ENCODE data around the gene PARM1. TPM values are rescaled to one million over a fixed set of nuclear protein-coding genes. Genes with fewer than 3 reads are reported as not detected.
A peak's percentile ranks its signal among the peaks of the same experiment; 100 is the strongest.

Gene PARM1
- total and polyA plus RNA-seq, 9 of the 15 experiments (the other 6 are each of a cell fraction or from before 2014, with no cell fraction given) = 0.07 TPM; not detected in 8

DNA sequence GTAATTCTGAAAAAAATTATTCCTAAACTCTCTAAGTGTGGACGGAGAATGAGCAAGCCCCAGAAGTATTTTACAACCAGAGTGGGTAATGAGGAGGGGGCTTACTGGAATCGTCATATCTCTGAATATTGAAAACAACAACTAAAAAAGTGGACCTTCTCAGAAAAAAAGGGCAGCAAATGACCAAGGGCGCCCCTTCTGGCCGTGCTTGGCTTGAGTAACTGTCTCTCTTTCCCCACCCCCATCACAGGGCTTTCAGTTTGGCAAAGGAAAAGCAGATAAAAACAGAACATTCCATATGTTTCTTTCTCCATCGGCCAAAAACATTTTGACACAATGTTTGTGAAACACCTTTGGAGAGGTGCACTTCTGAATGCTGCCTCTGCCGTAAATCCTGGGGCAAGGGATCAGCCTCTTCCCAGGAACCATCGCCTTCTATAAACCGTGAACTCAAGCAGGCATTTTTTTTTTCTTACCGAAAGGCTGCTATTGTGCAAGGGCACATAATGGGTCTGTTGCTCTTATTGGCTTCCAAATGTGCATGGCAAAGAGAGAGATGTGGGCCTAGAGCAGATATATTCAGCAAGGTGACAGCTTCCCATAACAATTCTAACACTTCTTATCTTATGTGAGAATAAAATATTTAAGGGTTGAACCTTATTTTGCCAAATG is 115.4 kb downstream of the PARM1 start:
- FAIRE-seq (peak; percentile 51), DNase-seq (ENCODE audit: extremely low read depth in 1 of 4, low spot score in 3 of 4) (peak; percentile 20 to 33 (median 29)), ATAC-seq (peak; percentile 74)
- no TSS peak for BruUV-seq (replicated peaks)
- peaks cover 0 to 4% of the 10 kb centered on the region in 2 experiments; a peak in 2 of 5 replicates for H3K27me3 ChIP-seq (ENCODE audit: control insufficient read depth in 2 of 2, insufficient read depth in 2 of 2, low read length in 2 of 2)
- H4K20me1 ChIP-seq (replicated peaks; ENCODE audit: control insufficient read depth, insufficient read depth, low read length) = no peaks in the 10 kb centered on the region
- H3K4me2 ChIP-seq (ENCODE audit: insufficient read depth, low read length) = no peak overlapping the region
- no peaks in the 10 kb centered on the region for H3K36me3 ChIP-seq (ENCODE audit: control insufficient read depth, insufficient read depth, low read length)
- no peaks in the 10 kb centered on the region for H3K9me3 ChIP-seq (replicated peaks; ENCODE audit: control insufficient read depth, insufficient read depth, low read depth, low read length)
- H3K4me3 ChIP-seq = no peak overlapping the region
- H3K9ac ChIP-seq (ENCODE audit: insufficient read depth in 1 of 2, low read depth in 2 of 2, low read length in 2 of 2) = no peak overlapping the region
- no peaks in the 10 kb centered on the region for H3K4me1 ChIP-seq (replicated peaks in 1 of 2; ENCODE audit: control insufficient read depth in 2 of 2, insufficient read depth in 2 of 2, low read length in 2 of 2)
- CTCF ChIA-PET (ENCODE audit: low intra/inter-chr PET ratio) = no interaction called here
- no peak overlapping the region for H2AFZ ChIP-seq (ENCODE audit: low read depth, low read length)
- in situ Hi-C loops (cut with MboI) (no loop called here), intact Hi-C loops (cut with micrococcal nuclease) (no loop called here)
- WGBS (ENCODE audit: insufficient coverage, low coverage, missing lambda C conversion rate) = 1% methylated on average over 9 of the region's 9 CpGs
- TF ChIP-seq POLR2G (IDR thresholded peaks at IDR 0.05; ENCODE audit: low read depth, low read length) (no peak), CEBPB (tag; IDR thresholded peaks at IDR 0.05) (0 out of 2 replicates have a peak, but pooled peaks have one; percentile 10), FUS (optimal IDR thresholded peaks at IDR 0.05; ENCODE audit: low read depth, low read length) (no peak), HDAC3 (IDR thresholded peaks at IDR 0.05; ENCODE audit: borderline replicate concordance, partially characterized antibody) (no peak)
- TF ChIP-seq, protein P1, sequence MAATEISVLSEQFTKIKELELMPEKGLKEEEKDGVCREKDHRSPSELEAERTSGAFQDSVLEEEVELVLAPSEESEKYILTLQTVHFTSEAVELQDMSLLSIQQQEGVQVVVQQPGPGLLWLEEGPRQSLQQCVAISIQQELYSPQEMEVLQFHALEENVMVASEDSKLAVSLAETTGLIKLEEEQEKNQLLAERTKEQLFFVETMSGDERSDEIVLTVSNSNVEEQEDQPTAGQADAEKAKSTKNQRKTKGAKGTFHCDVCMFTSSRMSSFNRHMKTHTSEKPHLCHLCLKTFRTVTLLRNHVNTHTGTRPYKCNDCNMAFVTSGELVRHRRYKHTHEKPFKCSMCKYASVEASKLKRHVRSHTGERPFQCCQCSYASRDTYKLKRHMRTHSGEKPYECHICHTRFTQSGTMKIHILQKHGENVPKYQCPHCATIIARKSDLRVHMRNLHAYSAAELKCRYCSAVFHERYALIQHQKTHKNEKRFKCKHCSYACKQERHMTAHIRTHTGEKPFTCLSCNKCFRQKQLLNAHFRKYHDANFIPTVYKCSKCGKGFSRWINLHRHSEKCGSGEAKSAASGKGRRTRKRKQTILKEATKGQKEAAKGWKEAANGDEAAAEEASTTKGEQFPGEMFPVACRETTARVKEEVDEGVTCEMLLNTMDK (IDR thresholded peaks at IDR 0.05; ENCODE audit: borderline replicate concordance, insufficient read depth, low read depth, low read length, poor library complexity, severe bottlenecking) = peak; percentile 37
- TF ChIP-seq, protein P2, sequence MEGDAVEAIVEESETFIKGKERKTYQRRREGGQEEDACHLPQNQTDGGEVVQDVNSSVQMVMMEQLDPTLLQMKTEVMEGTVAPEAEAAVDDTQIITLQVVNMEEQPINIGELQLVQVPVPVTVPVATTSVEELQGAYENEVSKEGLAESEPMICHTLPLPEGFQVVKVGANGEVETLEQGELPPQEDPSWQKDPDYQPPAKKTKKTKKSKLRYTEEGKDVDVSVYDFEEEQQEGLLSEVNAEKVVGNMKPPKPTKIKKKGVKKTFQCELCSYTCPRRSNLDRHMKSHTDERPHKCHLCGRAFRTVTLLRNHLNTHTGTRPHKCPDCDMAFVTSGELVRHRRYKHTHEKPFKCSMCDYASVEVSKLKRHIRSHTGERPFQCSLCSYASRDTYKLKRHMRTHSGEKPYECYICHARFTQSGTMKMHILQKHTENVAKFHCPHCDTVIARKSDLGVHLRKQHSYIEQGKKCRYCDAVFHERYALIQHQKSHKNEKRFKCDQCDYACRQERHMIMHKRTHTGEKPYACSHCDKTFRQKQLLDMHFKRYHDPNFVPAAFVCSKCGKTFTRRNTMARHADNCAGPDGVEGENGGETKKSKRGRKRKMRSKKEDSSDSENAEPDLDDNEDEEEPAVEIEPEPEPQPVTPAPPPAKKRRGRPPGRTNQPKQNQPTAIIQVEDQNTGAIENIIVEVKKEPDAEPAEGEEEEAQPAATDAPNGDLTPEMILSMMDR (IDR thresholded peaks at IDR 0.05 in 2 of 3, conservative IDR thresholded peaks at IDR 0.05 in 1 of 3; ENCODE audit: insufficient read depth in 2 of 3, low read depth in 1 of 3, low read length in 3 of 3) = peak; percentile 39 to 62 (median 53)
- H3K9me1 ChIP-seq (ENCODE audit: control insufficient read depth, insufficient read depth, low read length) = no peaks in the 10 kb centered on the region
- POLR2A ChIA-PET = no interaction called here
- H3K79me2 ChIP-seq (ENCODE audit: control insufficient read depth, insufficient read depth, low read length) = no peaks in the 10 kb centered on the region
- H3K27ac ChIP-seq (ENCODE audit: extremely low read depth, low read depth, low read length) = no peak overlapping the region
